ENCODE data around the gene OVOL1.

OVOL1 gene

DNA sequence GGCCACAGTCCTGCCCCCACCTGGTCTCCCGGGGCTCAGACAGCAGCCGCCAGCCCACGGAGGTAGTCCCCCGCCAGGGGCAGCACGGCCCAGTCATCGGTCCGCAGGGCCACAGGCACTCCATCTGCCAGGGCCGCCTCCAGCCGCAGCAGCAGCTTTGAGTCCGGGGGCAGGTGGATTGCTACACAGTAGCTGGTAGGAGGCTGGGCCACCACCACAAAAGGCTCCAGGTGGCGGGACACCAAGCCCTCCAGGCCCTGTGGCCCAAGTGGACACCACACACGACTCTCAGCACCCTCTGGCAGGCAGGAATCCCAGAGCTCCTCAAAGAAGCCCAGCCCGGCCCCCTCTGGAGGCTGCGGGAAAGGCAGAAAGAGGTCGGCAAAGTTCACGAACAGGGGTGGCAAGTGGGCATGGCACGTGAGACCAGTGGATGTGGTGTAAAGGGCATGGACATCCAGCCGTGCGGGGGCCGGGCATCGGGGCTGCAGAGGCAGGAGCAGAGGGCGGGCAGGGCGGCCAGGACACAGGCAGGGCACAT lies 9.0 kb upstream of the OVOL1 start:
- DNase-seq (ENCODE audit: low spot score), result no peak

GRCh38 chr11:65778431-65778900 lies 8.4 kb upstream of the OVOL1 start:
- no peak for DNase-seq (ENCODE audit: low spot score)

- no peak for DNase-seq (ENCODE audit: low spot score)
Measured at GRCh38 chr11:65778901-65779668, 7.8 kb upstream of the OVOL1 start.

- DNase-seq (ENCODE audit: low spot score), result no peak
Measured at GRCh38 chr11:65779669-65779918, 7.3 kb upstream of the OVOL1 start.

GRCh38 chr11:65779919-65780769 lies 6.7 kb upstream of the OVOL1 start:
- peak; percentile 80 for DNase-seq (ENCODE audit: low spot score)

DNA sequence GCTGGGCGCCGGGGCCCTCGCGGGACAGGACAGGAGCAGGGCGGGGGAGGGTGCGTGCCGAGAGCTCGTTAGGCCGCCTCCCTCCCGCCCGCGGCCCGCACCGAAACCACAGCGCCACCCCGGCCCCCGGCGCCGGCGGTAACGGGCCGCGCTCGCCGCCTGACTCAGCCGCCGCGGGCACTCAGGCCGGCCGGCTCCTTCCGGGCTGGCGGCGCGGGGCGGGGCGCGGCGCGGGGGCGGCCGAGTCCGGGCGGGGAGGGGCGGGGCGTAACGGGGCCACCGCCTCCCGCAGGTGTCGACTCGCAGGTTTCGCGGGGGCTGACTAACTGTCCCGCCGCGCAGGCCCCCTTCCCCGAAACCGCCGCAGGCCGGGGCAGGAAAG lies 6.1 kb upstream of the OVOL1 start, which contains the start of gene AP5B1:
Gene AP5B1, minus strand, starts transcription at position 207 of the 382 bp plus-strand sequence. CDS start 385 bp downstream, outside the sequence.
- DNase-seq (ENCODE audit: low spot score), result peak; percentile 80

DNA sequence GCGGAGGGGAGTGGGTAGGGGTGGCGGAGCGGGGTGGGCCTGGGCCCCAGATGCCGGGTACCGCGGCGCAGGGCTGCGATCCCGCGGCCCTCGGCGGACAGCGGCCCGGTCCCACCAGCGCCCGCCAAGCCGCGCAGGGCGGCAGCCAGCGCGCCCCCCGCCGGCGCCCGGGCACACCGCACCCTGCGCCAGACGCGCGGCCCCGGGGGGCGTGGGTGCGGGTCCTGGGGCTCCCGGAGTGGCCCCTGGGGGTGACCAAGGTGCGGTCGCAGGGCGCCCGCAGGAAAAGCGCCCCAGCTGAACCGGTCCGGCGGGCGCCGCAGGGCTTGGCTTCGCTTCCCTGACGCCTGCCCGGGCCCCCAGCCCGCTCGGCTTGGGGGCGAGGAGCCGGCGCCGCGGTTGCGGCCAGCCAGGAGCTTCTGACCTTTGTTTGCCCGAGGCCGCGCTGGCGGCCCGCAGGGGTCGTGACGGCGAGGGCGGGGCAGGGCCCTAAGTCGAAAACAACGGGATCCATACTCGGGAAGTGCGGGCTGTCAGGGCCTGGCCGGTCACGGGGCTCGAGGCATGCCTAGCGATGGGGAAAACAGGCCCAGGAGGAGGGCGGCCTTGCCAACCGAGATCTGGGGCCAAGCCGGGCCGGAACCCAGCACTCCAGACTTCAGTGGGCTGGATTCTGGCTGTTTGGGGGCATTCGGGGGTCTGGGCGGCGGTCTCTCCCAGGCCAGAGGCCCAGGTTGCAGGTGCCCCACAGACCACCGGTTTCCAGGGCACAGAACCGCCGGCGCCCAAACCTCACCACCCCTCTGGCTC lies 5.5 kb upstream of the OVOL1 start:
- no peak for DNase-seq (ENCODE audit: low spot score)

DNA sequence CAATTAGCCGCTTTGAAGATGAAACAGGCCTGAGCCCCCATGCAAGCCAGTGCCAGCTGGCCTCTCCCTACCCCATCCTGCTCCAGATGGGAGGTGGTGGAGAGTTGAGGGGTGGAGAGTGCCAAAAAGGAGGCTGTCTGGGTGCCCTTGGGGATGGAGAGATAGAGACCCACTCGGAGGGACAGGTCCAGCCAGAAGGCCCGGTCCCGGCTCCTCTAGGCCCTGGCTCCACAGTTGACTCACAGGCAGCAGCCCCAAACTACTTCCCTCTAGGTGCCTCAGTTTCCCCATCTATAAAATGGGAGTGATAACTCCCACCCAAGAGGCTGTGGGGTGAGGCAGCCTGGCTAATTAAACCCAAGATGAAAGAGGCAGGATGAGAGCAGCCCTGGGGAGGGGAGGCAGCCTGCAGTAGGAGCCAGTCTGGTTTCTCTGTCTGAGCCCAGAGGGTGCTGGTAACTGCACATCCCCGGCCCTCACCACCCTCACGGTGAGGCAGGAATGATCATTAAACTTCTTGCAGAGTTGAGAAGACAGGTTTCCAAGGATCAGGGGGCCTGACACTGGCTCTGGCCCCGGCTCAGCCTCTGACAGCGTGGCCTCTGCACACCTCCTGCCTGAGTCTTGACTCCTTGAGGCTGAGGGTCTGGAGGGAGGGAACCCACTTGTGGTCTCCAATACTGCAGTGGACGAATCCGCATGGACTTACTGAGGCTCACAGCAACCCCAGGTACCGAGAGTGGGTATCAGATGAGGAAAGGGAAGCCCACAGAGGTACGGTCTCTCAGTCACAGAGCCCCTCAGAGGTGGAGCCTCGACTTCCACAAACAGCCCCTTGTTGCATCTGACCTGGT lies 4.7 kb upstream of the OVOL1 start:
- no peak for DNase-seq (ENCODE audit: low spot score)

DNA sequence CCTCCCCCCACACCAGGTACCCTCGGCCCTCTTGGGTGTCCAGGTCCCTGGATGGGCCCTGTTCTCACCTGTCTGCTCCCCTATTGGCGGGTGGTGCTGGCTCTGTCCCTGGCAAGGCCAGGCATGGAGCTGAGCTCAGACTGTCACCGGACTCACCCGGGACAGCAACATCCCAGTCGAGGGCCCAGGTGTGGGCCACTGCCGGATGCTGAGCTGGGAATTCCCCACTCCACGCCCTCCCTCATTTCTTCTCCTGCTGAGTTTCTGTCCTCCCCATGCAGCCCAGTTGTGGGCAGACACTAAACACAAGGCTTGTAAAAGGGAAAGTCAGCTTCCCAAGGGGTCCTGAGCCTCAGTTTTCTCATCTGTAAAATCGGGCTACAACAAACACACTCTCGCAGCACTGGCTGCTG lies 4.0 kb upstream of the OVOL1 start:
- no peak for DNase-seq (ENCODE audit: low spot score)

DNA sequence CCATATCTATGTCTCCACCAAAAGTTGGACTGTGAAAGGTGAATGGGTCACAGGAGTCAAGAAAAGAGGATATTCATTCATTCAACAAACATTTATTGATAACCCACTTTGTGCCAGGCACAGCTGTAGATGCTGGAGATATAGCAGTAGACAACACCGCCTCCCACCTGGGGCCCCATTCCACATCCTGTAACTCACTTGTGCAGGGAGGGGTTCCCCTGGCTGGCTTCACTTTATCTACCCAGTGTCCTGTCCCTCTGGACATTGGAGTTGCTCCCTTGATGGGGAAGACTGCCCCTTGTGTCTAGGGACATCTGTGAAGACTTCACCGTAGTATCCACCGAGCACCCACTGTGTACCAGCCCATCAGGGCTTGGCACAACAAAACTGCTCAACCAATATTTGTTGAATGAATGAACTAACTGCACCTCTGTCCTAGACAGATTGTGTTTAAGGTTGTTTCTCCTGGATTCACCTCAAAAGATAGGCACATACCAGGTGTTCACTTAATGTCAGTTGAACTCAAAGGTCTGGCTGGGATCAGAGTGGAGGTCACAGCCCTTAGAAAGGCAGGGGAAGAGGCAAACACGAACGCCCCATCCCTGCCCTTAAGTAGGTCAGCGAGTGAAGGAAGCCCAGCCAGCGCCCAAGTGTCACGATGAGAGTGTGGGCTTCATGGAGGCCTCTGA lies 1.4 kb upstream of the OVOL1 start:
- no peak for DNase-seq (ENCODE audit: low spot score)

DNA sequence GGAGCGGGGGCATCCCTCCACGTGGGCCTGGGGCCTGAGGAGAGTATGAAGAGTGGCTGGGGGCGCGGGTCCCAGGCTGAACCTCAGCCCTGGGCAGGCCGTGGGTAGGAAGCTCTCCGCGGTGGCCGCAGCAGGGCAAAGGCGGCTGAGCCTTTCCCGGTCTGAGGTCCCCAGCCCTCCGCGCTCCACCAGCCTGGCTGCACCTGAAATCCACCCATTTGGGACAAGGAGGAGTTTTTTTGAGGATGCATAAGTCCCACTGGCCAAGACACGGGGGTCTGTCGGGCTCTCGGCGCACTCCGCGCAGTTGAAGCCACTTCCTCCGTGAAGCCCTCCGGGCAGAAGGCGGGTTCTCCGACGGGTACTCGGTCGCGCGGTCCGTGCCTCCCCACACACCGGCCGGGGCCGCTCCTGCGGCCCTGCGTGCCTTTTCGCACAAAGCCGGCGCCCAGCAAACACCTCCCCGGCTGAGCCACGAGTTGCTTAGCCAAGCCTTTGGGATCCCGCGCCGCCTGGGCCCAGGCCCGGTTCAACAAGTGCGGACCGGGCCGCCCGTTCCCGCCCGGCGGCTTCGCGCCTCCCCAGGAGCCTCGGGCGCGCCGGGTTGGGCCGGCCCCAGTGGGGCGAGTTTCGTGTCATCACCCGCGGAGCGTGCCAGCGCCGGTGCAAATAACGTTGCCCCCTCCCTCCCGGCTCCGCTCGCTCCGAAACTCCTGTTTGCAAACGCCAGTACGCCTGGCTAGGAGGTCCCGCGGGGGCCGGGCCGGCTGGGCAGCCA lies 666 bp upstream of the OVOL1 start:
- DNase-seq (ENCODE audit: low spot score), result no peak

DNA sequence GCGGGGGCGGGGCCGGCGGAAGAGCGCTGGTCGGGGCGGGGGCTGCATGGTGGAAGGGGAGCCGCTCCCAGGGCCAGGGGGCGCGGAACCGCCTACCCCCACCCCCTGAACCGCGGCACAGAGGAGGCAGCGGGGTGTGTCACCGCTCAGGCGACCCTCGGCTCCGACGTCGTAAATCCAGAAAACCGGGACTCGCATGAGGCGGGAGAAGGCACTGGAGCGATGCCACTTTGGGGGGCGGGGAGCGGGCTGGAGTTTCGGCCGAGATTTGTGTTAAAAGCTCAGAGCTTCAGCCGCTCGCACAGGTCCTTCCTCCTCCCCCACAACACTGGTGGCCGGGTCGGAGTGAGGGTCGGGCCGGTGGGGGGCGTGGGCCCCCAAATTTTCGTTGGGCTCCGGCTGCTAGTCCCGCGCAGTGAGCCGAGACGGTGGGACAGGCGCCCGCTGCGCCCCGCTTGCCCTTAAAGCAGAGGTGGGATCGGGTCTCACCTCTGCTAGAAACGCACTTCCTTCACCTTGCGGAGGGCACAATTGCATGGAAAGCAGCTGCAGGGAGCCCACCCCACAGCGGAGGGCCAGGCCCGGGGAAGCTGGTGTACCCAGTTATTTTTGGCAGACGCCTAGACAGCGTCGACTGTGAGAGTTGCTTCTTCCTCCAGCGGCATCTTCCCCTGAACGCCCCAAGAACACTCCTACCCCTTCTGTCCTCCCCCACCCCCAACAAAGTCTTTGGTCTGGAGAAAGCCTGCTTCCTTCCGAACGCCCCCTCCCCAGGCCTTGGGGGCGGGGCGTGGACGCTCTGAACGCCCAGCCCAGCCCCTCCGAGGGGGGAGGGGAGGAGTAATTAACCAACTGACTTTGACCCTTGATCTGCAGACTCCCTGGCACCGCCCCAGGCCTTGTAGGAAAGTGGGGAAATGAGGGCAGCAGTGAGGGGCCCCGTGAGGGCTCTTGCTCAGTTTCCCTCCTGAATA lies 1.1 kb downstream of the OVOL1 start:
- DNase-seq (ENCODE audit: low spot score), result no peak

GRCh38 chr11:65788821-65789220 lies 2.0 kb downstream of the OVOL1 start:
- DNase-seq (ENCODE audit: low spot score), result no peak

DNA sequence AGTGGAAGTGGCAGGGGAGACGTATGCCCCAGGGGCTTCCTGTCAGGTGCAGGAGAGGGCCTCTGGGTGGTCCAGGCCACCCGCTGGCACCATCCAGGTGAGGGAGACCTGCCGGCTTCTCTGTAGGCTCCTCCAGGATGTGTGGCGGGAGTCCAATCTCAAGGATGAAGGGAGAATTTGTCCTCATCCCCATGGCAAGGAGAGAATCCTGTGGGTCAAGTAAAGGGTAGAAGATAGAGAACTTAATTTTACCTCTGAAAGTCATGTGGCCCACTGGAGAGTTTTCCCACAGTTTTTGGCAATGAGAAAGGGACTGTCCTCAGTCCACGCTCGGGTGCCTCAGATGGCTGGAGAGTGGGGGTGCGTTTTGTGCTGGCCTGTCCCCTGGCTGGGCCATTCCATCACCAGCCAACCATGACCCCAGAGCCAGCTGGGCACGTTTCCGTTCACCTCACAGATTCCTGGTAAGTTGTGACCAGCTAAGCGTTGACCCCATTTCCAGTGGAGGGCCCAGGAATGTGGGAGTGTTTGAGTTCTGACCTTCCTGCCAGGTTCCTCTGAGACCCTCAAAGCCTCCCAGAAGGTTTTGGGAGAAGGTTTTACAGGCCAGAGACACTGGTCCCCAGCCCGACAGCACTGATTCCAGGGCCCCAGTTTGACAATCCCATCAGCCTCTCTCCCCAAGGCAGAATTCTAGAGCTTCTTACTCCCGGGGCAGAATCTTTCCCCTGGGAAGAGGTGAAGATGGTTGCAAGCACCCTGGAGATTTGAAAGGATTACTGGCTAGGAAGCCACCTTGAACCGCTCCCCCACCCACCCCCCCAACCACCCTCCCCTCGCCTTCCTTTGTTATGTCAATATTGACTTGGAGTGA lies 2.6 kb downstream of the OVOL1 start:
- no peak for DNase-seq (ENCODE audit: low spot score)

DNA sequence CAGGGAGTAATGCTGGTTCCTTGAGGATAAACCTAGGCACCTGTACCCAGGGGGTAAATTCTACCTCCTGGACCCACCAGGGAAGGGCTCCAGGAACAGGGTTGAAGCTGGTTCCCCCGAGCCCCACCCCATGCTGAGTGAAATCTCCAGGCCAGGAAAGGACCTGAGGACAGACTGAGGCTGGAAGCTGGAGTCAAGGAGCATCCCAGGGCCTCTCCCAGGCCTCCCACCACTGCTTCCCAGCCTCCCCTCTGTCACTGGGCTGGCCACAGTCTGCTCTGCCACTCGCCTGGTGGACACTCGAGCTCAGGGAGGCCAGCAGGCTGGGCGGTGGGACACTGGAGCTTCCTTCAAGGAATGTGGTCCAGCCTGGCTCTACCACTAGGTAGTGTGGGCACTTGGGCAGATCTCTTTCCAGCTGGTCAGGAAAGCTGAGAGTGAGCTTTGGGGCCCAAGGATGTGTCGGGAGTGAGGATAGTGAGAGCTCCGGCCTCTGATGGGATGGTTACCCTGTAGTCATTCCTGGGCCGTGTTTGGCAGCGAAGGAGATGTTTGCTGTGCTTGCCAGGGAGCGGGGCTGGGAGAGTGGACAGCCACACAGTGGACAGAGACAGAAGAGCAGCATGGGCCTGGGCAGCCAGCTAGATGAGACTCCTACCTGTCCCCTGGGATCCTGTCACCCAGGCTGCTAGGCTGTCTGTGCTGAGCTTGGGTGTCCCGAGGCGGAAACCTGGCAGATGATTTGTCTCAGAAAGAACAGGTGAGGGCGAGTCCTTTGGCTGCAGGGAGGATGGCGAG lies 3.4 kb downstream of the OVOL1 start:
- no peak for DNase-seq (ENCODE audit: low spot score)

DNA sequence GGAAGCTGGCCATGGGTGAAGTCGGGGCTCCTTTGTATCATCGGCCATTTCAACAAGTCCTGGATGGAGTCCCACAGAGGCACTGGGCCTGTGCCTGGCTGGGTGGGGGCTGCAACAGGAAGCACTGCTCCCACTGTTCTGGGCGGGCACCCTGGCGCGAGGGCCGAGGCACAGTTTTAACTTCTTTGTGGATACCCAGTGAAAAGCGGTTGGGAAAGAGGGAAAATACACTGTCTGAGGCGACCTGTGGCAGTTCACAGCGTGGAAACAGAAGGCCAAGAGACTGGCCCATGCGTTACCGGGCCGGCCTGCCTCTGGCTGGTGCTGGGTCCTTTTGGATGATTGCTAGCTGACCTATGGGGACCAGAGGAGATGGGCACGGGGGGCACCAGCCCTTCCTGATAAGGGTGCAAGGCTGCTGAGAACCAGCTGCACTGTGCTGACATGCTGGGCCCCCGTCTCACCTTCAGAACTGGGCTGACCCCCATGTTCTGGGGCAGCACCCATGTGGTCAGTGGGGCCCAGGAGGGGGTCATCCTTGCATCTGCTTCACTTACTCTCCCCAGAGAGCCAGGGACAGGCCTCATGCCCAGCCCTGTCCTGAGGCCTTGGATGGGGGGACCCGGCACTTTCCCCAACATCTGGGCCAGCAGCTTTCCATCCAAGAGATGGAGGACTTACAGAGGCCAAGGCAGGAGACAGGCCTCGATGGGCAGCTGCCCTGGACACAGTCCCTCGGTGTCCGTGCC lies 4.2 kb downstream of the OVOL1 start:
- no peak for DNase-seq (ENCODE audit: low spot score)

Data from LoVo (cell line).